Prostate gland (tissue), 2 donors: ENCODE data around the gene TAF11L14.
"Not testable (repeated sequence)": the region's sequence is repeated elsewhere in the genome, so short reads cannot be mapped to it uniquely, and the experiment has no call there.

Source experiments
- POLR2A ChIP-seq: fragments of 450-650 bp; IDR thresholded peaks from one replicate; pipeline ENCODE4 v1.6.1; 2016; ENCODE audit warnings: antibody characterized with exemption, mild to moderate bottlenecking
- TF ChIP-seq, protein P1 (sequence below), 4 experiments: fragments of 200-600 bp in 2 of 4; fragments of 450-650 bp in 2 of 4; sonication (generic) in 2 of 4; IDR thresholded peaks; 1 replicate in 3 of 4; 2 replicates in 1 of 4; pipeline ENCODE4 v1.5.1; 2016 to 2019; ENCODE audit warnings: antibody characterized with exemption in 4 of 4, mild to moderate bottlenecking in 2 of 4, moderate library complexity in 2 of 4

DNA sequence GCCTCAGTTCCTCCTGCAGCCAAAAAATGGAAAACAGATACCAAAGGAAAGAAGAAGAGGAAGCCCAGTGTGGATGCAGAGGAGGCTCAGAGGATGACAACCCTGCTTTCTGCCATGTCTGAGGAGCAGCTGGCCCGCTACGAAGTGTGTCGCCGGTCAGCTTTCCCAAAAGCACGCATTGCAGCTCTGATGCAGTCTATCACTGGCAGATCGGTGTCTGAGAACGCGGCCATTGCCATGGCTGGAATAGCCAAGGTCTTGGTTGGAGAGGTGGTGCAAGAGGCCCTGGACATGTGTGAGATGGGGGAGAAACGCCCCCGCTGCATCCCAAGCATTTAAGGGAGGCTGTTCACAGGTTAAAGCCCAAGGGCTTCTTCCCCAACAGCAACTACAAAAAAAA is 15.0 kb downstream of the TAF11L14 start:
- TF ChIP-seq, protein P1, sequence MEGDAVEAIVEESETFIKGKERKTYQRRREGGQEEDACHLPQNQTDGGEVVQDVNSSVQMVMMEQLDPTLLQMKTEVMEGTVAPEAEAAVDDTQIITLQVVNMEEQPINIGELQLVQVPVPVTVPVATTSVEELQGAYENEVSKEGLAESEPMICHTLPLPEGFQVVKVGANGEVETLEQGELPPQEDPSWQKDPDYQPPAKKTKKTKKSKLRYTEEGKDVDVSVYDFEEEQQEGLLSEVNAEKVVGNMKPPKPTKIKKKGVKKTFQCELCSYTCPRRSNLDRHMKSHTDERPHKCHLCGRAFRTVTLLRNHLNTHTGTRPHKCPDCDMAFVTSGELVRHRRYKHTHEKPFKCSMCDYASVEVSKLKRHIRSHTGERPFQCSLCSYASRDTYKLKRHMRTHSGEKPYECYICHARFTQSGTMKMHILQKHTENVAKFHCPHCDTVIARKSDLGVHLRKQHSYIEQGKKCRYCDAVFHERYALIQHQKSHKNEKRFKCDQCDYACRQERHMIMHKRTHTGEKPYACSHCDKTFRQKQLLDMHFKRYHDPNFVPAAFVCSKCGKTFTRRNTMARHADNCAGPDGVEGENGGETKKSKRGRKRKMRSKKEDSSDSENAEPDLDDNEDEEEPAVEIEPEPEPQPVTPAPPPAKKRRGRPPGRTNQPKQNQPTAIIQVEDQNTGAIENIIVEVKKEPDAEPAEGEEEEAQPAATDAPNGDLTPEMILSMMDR (IDR thresholded peaks at IDR 0.05): not testable (repeated sequence)
- TF ChIP-seq POLR2A: not testable (repeated sequence)
